ENCODE data around the gene RAB34. TPM values are rescaled to one million over a fixed set of nuclear protein-coding genes. Genes with fewer than 3 reads are reported as not detected.

The RAB34 gene
- total RNA-seq, 2 experiments from 2014 or later, result 0.22 to 0.99 TPM

GRCh38 chr17:28718333-28719020, 809 bp upstream of the RAB34 start:
- no TSS peak for BruUV-seq (replicated peaks)
- Histone ChIP-seq H3K9me3 (ENCODE audit: low read length) (no peaks in the 10 kb centered on the region), H3K9me2 (ENCODE audit: insufficient read depth, low read length) (no peaks in the 10 kb centered on the region), H3K4me2 (ENCODE audit: low read length) (peak overlapping the region; percentile 92), H3K4me3 (ENCODE audit: low read depth, low read length, poor library complexity, severe bottlenecking) (peak overlapping the region; percentile 88), H4K20me1 (ENCODE audit: insufficient read depth, low read length) (peaks cover 9% of the 10 kb centered on the region; the same call in 1 of the 2 replicates), H3K79me2 (ENCODE audit: insufficient read depth, low read depth, low read length) (peaks cover 35% of the 10 kb centered on the region), H3K27ac (ENCODE audit: low read depth, low read length, poor library complexity, severe bottlenecking) (no peak overlapping the region), H3K36me3 (ENCODE audit: insufficient read depth, low read length) (peaks cover 36% of the 10 kb centered on the region), H2AFZ (ENCODE audit: low read length) (no peak overlapping the region), H3K4me1 (ENCODE audit: insufficient read depth, low read length, poor library complexity, severe bottlenecking) (peaks cover 30% of the 10 kb centered on the region)
- POLR2A ChIA-PET, result interaction anchor here (2.5 kb wide), 1 partner anchor 10 kb away, joined by 13 read pairs; the partner anchor contains the start of gene NEK8
- TF ChIP-seq EZH2phosphoT487 (IDR thresholded peaks at IDR 0.05; ENCODE audit: borderline replicate concordance, low read depth, low read length), result no peak
- no peak for TF ChIP-seq CTCF (conservative IDR thresholded peaks at IDR 0.05; ENCODE audit: low read length)
- CTCF ChIA-PET (ENCODE audit: unreplicated experiment), result interaction anchor here (1.1 kb wide), 1 partner anchor 9 kb away, joined by 7 read pairs; no protein-coding TSS in a partner anchor
- intact Hi-C loops (cut with micrococcal nuclease; ENCODE audit: unreplicated experiment), result no loop called here
- no peak for DNase-seq (ENCODE audit: low spot score)

- TF ChIP-seq EZH2phosphoT487 (IDR thresholded peaks at IDR 0.05; ENCODE audit: borderline replicate concordance, low read depth, low read length), result no peak
- TF ChIP-seq CTCF (conservative IDR thresholded peaks at IDR 0.05; ENCODE audit: low read length), result no peak
- peaks cover 5% of the 10 kb centered on the region; the same call in 1 of the 2 replicates for H4K20me1 ChIP-seq (ENCODE audit: insufficient read depth, low read length)
- intact Hi-C loops (cut with micrococcal nuclease; ENCODE audit: unreplicated experiment), result no loop called here
- no peaks in the 10 kb centered on the region for H3K9me3 ChIP-seq (ENCODE audit: low read length)
- ChIA-PET POLR2A (no interaction called here), CTCF (ENCODE audit: unreplicated experiment) (no interaction called here)
- H3K4me3 ChIP-seq (ENCODE audit: low read depth, low read length, poor library complexity, severe bottlenecking), result no peak overlapping the region
- BruUV-seq (replicated peaks), result no TSS peak
- H3K79me2 ChIP-seq (ENCODE audit: insufficient read depth, low read depth, low read length), result peaks cover 22% of the 10 kb centered on the region
- no peaks in the 10 kb centered on the region for H3K9me2 ChIP-seq (ENCODE audit: insufficient read depth, low read length)
- no peak overlapping the region for H2AFZ ChIP-seq (ENCODE audit: low read length)
- peaks cover 22% of the 10 kb centered on the region for H3K4me1 ChIP-seq (ENCODE audit: insufficient read depth, low read length, poor library complexity, severe bottlenecking)
- H3K36me3 ChIP-seq (ENCODE audit: insufficient read depth, low read length), result peaks cover 21% of the 10 kb centered on the region
- H3K4me2 ChIP-seq (ENCODE audit: low read length), result no peak overlapping the region
- no peak overlapping the region for H3K27ac ChIP-seq (ENCODE audit: low read depth, low read length, poor library complexity, severe bottlenecking)
- no peak for DNase-seq (ENCODE audit: low spot score)
Measured at GRCh38 chr17:28716740-28717577, 709 bp downstream of the RAB34 start.
